Muscle layer of colon (tissue), 2 donors: ENCODE results near the gene PTGER3.

Experiments used
- H3K27ac ChIP-seq: one replicate; pipeline ENCODE4 v1.7.0; 2013; ENCODE audit warnings: low read depth, mild to moderate bottlenecking, low read length, moderate library complexity
- H3K27me3 ChIP-seq, 2 donors: one replicate each; pipeline ENCODE4 v1.7.0; 2013; ENCODE audit warnings: low read length in 2 of 2, mild to moderate bottlenecking in 2 of 2; ENCODE audit not compliant: insufficient read depth in 2 of 2, control insufficient read depth in 1 of 2
- H3K36me3 ChIP-seq: one replicate; pipeline ENCODE4 v1.7.0; 2013; ENCODE audit warnings: mild to moderate bottlenecking, low read length; ENCODE audit not compliant: insufficient read depth
- H3K4me1 ChIP-seq: one replicate; pipeline ENCODE4 v1.7.0; 2013; ENCODE audit warnings: mild to moderate bottlenecking, low read length; ENCODE audit not compliant: insufficient read depth
- H3K4me3 ChIP-seq, 2 donors: one replicate each; pipeline ENCODE4 v1.7.0; 2013; ENCODE audit warnings: low read length in 2 of 2, low read depth in 1 of 2, mild to moderate bottlenecking in 1 of 2, moderate library complexity in 1 of 2
- H3K9ac ChIP-seq: one replicate; pipeline ENCODE4 v1.7.0; 2013; ENCODE audit warnings: low read length
- H3K9me3 ChIP-seq: one replicate; pipeline ENCODE4 v1.7.0; 2013; ENCODE audit warnings: mild to moderate bottlenecking, low read length
- donor health status: abdominal sarcoma.
- donor health status: Adenocarcinoma of cecum.

The PTGER3 gene

DNA sequence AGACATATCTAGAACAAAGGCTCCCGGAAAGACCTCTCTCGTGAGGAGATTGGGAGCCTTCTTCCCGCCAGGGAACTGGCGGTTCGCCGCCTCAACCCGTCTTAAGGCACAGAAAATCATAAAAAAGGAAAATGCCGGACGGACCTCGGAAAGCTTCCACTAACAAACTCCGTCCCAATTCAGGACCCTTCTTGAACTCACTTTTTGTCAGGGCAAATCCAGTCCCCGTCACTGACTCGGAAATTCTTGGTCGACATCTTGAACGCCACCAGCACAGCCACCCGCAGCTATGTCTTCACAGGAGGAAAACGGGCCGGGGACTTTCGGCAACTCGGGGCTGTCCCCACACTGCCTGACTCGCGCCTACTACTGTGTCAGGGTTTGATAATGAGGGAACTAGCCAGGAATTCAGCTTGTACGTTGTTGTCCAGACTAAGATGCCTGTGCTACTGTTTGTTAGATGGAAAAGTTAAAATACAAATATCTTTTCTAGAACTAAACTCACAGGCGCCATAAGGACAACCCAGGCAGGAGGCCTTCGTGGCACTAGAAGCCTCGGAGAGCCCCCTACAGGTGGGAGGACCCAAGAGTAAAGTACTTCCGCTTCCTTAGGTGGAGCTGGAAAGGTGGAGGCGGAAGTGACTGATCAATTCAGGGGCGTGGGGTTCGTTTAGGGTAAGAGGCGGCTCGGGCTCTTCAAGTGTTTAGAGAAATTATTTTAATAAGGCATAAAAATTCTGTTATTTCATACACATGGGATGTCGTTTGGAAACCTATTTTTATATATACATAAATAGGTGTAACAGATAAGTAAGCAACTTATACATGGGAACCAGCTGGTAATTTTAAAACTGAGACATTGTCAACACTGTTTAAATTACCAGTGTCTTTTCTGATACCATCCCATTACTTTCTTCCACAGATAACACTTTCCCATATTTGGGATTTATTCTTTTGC is 33.4 kb upstream of the PTGER3 start, which contains the start of gene ZRANB2:
Gene ZRANB2 (minus strand): TSS at position 297 of the 958 bp plus-strand sequence. CDS start 40 bp downstream, at position 257.
- Histone ChIP-seq H3K4me3 (peak within 1 kb of the TSS; percentile 85 to 86), H3K4me1 (no peaks in the 10 kb centered on the region), H3K9ac (peak within 1 kb of the TSS; percentile 72), H3K36me3 (peaks cover 8% of the 10 kb centered on the region), H3K27me3 (no peaks in the 10 kb centered on the region), H3K9me3 (no peaks in the 10 kb centered on the region), H3K27ac (peak within 1 kb of the TSS; percentile 83)

DNA sequence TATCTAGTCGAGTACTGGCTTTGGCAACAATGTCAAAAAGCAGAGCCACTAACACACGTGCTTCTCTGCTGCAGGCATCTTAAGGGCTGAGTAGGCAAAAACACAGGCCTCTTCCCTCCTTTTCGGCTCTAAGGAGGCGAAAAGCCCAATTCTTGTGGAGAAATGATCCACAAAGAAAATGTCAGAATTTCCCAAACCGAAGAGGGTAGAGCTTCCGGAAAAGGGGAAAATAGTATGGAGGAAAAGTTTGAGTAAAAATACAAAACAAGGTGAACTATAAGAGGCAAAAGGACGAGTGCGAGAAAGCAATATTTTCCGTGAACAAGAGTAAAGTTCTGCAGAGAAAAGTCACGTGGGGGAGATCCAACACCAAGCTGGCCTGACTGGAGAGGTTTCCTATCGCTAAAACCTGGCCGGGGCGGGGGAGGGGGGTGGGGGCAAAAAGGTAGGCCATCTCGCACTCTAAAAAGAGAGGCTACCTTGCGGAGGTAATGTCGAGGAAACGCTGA is 32.7 kb upstream of the PTGER3 start:
- no peaks in the 10 kb centered on the region for H3K4me1 ChIP-seq
- H3K9ac ChIP-seq: peak overlapping the region; percentile 72
- H3K27me3 ChIP-seq: no peaks in the 10 kb centered on the region
- H3K4me3 ChIP-seq: peak overlapping the region; percentile 85 to 86
- peaks cover 14% of the 10 kb centered on the region for H3K36me3 ChIP-seq
- no peaks in the 10 kb centered on the region for H3K9me3 ChIP-seq
- H3K27ac ChIP-seq: peak overlapping the region; percentile 83

DNA sequence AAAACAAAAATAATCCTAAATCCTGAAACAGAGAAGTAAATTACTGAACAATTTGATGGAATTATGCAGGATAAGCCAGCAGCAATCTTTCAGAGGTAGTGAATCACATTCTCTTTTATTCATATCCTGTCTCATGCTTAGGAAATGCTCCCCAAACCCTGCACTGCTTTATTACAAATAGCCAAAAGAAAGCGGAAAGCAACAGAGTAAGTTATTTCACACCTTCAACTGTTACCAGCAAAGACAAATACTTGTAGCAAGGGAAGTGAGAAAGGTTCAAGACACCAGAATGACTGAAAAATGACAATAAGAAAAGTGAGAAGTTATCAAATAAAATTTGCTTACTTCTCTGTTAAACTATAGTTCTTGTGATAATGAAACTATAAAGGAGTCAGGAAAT is 27.1 kb upstream of the PTGER3 start:
- Histone ChIP-seq H3K4me1 (no peaks in the 10 kb centered on the region), H3K27me3 (no peaks in the 10 kb centered on the region), H3K9ac (no peak overlapping the region), H3K36me3 (peaks cover 48% of the 10 kb centered on the region), H3K9me3 (no peaks in the 10 kb centered on the region), H3K27ac (no peak overlapping the region), H3K4me3 (no peak overlapping the region)

DNA sequence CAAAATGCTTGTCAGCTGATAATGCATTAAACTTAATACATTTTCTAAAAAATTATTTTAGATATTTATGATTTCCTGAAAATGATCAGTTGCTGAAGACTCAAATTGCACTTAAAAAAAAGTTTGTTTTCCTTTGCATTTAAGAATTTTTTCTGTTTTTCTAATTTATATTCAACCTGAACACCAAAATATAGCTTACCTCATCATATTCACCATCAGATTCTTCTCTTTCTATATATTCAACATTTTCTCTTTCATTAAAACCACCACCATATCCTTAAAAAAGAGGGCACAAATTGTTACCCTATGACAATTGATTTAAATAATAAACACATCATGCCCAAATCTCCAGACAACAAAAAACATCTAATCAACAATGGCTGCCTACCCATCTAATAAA is 24.7 kb upstream of the PTGER3 start:
- H3K9ac ChIP-seq: no peak overlapping the region
- peaks cover 63% of the 10 kb centered on the region for H3K36me3 ChIP-seq
- no peak overlapping the region for H3K27ac ChIP-seq
- no peaks in the 10 kb centered on the region for H3K4me1 ChIP-seq
- H3K9me3 ChIP-seq: no peaks in the 10 kb centered on the region
- H3K27me3 ChIP-seq: no peaks in the 10 kb centered on the region
- H3K4me3 ChIP-seq: no peak overlapping the region

DNA sequence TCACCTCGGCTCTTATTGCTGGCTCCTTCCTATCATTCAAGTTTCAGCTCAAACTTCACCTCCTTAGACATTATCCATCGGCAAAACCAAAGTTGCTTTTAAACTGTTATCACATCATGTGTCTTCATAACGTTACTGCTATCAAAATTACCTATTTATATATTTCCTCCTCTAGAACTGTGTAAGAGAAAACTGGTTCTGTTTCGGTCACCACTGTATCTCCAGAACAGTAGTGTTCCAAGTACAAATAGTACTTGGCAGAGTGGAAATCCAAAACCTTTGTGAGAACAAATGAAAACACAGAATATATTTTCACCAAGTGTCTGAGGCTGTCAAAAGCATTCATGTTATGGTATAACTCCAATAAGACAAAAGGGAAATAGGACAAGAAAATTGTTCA is 24.1 kb upstream of the PTGER3 start:
- Histone ChIP-seq H3K9ac (no peak overlapping the region), H3K27me3 (no peaks in the 10 kb centered on the region), H3K9me3 (no peaks in the 10 kb centered on the region), H3K4me1 (no peaks in the 10 kb centered on the region), H3K27ac (no peak overlapping the region), H3K36me3 (peaks cover 62% of the 10 kb centered on the region), H3K4me3 (no peak overlapping the region)

- Histone ChIP-seq H3K4me1 (no peaks in the 10 kb centered on the region), H3K9me3 (no peaks in the 10 kb centered on the region), H3K9ac (no peak overlapping the region), H3K36me3 (peaks cover 64% of the 10 kb centered on the region), H3K27ac (no peak overlapping the region), H3K27me3 (no peaks in the 10 kb centered on the region), H3K4me3 (no peak overlapping the region)
Observed at GRCh38 chr1:71068325-71069240, 21.0 kb upstream of the PTGER3 start.

DNA sequence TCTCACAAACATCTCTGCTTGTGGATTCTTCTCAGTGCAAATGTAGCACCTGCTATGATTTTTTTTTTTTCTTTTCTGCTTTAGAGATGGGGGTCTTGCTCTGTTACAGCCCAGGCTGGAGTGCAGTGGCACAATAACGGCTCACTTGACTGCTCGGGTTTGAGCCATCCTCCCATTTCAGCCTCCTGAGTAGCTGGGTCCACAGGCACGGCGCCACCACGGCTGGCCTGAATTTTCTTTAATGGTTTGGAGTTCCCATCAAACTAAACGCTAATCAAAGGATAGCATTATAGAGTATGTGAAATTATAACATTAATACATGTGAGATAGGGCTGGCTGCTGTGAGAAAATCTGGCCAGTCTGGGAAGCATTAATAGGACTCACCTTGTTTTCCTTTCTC is 7.2 kb upstream of the PTGER3 start:
- Histone ChIP-seq H3K4me1 (no peaks in the 10 kb centered on the region), H3K9me3 (no peaks in the 10 kb centered on the region), H3K9ac (no peak overlapping the region), H3K27me3 (no peaks in the 10 kb centered on the region), H3K27ac (no peak overlapping the region), H3K36me3 (peaks cover 5% of the 10 kb centered on the region), H3K4me3 (no peak overlapping the region)

DNA sequence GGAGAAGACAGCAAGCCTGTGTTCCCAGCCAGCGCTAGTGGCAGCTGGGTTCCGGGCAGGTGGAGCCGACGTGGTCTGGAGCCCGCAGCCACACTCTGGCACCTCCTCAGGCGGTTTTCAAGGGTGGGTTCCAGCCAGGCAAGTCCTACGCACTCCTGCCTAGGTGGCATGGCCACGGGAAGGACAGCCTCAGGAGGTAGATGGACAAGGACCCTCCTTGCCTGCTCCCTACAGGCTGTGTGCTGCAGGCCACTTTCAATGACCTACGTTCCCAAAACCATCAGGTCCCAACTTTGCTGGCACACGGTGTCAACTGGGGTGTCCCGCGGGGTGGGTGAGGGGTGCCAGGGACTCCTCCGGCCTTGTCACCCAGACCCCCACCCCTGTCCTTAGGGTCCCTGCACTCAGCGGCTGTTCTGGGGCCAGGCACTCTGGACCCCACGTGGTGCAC is 6.7 kb upstream of the PTGER3 start:
- H3K4me1 ChIP-seq: no peaks in the 10 kb centered on the region
- no peaks in the 10 kb centered on the region for H3K27me3 ChIP-seq
- no peak overlapping the region for H3K4me3 ChIP-seq
- H3K36me3 ChIP-seq: peaks cover 5% of the 10 kb centered on the region
- H3K9ac ChIP-seq: no peak overlapping the region
- no peaks in the 10 kb centered on the region for H3K9me3 ChIP-seq
- no peak overlapping the region for H3K27ac ChIP-seq

DNA sequence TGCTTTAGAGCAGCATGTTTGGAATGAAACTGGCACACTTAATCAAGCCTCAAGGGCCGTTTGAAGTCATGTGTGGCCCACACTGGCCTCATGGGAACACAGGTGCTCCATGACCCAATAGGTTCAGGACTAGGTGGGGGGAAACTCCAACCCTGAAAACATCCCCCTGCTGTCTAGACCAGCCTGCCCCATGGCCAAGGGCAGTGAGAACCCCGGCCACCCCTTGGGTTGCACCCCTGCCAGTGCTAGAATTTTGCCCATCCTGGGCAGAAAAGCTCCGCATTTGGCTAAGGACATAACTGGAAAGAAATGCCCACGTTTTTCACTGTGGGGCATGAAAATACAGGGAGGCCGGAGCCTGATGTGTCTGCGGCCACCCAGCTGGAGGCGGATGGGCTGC is 6.1 kb upstream of the PTGER3 start:
- H3K4me3 ChIP-seq: no peak overlapping the region
- no peaks in the 10 kb centered on the region for H3K9me3 ChIP-seq
- no peaks in the 10 kb centered on the region for H3K27me3 ChIP-seq
- peaks cover 3% of the 10 kb centered on the region for H3K36me3 ChIP-seq
- H3K4me1 ChIP-seq: no peaks in the 10 kb centered on the region
- no peak overlapping the region for H3K9ac ChIP-seq
- no peak overlapping the region for H3K27ac ChIP-seq

GRCh38 chr1:71053146-71053545 is 5.5 kb upstream of the PTGER3 start:
- Histone ChIP-seq H3K27ac (no peak overlapping the region), H3K4me1 (no peaks in the 10 kb centered on the region), H3K9me3 (no peaks in the 10 kb centered on the region), H3K9ac (no peak overlapping the region), H3K36me3 (no peaks in the 10 kb centered on the region), H3K4me3 (no peak overlapping the region), H3K27me3 (peaks cover 0 to 3% of the 10 kb centered on the region in 2 donors)

DNA sequence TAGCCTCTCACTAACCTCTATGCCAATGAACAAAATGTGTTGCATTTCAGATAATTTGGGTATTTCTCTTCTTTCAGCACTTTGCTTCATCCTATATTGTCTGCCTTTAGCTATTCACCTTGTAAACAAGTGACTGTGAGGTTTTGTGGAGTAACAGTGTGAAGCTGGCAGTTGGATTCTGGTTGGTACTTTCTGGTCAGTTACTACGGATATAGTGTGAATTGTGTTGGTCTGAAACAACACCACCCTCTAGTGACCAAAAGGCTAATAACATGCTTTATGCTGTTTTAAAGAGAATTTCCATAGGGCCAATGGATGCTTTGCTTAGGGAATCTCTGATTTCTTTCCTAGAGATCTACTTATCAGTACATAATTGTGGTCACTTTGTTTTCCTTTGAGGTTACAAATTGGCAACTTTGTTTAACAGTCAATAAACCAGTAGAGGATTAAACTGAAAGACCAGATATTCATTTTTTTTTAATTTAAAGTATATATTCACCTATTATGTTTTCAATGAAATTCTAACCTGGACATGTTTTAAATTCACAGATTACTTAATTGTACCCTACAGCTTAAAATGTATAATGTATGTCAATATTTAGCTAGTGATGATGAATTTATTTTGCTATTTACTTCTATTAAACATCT is 2.5 kb upstream of the PTGER3 start:
- H3K4me3 ChIP-seq: no peak overlapping the region
- no peaks in the 10 kb centered on the region for H3K9me3 ChIP-seq
- no peaks in the 10 kb centered on the region for H3K36me3 ChIP-seq
- no peak overlapping the region for H3K9ac ChIP-seq
- H3K4me1 ChIP-seq: no peaks in the 10 kb centered on the region
- no peak overlapping the region for H3K27ac ChIP-seq
- H3K27me3 ChIP-seq: peaks cover 7 to 11% of the 10 kb centered on the region in 2 donors
